Measurements from ENCODE around the gene ZBTB44. TPM values are rescaled to one million over a fixed set of nuclear protein-coding genes. Genes with fewer than 3 reads are reported as not detected.
"Not testable (repeated sequence)": the region's sequence is repeated elsewhere in the genome, so short reads cannot be mapped to it uniquely, and the experiment has no call there.

The ZBTB44 gene
- total RNA-seq, 1 experiment from 2014 or later = 21.1 TPM

DNA sequence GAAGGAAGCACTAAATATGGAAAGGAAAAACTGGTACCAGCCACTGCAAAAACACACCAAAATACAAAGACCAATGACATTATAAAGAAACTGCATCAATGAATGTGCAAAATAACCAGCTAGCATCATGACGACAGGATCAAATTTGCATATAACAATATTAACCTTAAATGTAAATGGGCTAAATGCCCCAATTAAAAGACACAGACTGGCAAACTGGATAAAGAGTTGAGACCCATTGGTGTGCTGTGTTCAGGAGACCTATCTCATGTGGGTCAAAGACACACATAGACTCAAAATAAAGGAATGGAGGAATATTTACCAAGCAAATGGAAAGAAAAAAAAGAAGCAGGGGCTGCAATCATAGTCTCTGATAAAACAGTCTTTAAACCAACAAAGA is 63.0 kb downstream of the ZBTB44 start:
- not testable (repeated sequence) for DNase-seq (ENCODE audit: extremely low read depth, low read depth)

DNA sequence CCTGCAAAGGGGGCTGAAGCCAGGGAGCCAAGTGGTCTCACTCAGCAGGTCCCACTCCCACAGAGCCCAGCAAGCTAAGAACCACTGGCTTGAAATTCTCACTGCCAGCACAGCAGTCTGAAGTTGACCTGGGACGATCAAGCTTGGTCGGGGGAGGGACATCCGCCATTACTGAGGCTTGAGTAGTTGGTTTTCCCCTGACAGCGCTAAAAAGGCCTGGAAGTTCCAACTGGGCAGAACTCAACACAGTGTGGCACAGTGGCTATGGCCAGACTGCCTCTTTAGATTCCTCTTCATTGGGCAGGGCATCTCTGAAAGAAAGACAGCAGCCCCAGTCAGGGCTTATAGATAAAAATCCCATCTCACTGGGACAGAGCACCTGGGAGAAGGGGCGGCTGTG is 64.8 kb downstream of the ZBTB44 start:
- DNase-seq (ENCODE audit: extremely low read depth, low read depth) = not testable (repeated sequence)

DNA sequence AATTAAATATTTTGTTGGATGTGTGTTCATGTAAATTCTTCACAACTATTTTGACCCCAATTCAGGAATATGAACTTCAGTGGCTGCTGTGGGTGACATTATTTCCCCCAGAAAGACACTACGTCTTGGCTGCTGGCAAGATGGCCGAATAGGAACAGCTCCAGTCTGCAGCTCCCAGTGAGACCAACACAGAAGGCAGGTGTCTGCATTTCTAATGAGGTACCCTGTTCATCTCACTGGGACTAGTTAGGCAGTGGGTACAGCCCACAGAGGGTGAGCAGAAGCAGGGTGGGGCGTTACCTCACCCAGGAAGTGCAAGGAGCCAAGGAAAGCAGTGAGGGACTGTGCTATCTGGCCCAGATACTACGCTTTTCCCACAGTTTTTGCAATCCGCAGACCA is 65.3 kb downstream of the ZBTB44 start:
- DNase-seq (ENCODE audit: extremely low read depth, low read depth) = no peak

DNA sequence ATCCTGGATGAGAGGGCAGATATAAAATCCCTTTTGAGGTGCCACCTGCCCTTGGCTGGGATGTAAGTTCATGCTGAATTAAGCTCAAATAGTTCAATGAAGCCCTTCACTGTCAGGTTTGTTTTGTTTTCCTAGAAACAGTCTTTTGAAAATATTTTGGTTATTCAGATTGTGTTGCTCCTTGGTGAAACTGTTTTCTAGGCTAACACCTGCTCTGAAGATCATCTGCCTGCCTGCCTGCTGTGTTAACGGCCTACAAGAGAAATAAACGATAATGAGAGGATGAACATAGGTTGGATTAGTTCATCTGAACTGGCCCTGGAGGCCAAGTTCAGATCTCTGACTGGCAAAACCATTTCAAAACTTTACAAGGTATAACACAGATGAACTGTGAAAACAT is 67.4 kb downstream of the ZBTB44 start:
- no peak for DNase-seq (ENCODE audit: extremely low read depth, low read depth)

DNA sequence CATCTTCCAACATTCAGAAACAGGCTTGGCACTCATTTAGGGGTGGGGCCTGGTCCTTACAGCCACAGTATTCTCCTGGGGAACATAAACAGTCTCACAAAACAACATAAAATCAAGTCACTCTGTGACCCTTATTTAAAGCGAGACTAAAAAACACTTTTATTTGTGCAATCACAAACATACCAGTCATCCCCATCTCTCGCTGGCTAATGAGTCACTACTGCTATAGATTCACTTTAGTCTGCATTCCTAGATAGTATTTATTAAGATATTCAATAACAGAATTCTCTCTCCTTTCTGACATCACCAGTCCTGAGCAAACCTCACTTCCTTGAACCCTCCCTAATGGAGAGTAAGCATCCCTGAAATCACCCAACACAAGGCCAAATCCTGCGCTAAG is 68.0 kb downstream of the ZBTB44 start:
- DNase-seq (ENCODE audit: extremely low read depth, low read depth) = no peak

DNA sequence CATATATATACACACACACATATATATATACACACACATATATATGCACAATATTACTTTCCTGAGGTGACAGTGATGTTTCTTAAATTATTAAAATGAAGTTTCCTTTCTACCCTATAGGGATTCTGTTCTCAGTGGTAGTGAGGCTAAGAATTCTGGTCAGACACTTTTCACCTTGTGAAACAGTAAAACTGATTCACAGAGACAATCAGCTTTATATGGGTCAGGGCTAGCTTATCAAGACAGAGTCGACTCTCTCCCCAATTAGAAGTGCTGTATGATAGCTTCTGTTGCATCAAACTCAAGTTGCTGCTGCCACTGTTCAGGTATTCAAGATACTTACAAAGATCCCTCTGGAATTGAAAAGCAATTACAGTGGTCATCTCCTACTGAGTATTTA is 68.4 kb downstream of the ZBTB44 start:
- no peak for DNase-seq (ENCODE audit: extremely low read depth, low read depth)

DNA sequence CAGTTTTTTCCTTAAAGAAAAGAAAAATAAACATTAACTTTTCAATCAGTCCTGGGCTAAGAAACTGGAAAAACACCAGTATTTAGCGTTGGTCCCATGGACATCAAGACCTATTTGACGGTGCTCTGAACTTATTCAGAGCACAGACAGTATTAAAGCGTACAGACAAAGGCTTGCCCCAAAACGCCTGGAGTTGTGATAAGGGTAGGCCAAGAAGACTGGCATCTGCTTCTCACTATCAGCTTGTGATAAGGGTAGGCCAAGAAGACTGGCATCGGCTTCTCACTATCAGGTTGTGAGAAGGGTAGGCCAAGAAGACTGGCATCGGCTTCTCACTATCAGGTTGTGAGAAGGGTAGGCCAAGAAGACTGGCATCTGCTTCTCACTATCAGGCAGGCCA is 69.3 kb downstream of the ZBTB44 start:
- DNase-seq (ENCODE audit: extremely low read depth, low read depth) = not testable (repeated sequence)

DNA sequence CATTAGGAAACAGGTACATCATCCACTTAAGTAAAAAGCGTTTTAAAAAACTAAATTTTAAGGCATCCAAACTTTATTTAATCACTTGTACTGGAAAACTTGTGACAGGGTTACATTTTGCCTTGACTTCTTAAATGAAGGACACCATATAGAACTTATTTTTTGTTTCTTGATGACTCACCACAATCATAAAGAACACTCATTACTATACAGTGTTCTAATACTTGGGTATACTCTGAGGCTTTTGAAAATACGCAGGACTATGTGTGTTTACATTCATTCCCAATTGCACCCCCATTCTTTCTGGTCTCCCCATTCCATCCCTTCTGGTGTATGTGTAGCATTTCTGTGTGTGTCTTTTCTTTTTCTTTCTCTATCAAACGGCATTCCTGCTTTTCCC is 69.9 kb downstream of the ZBTB44 start:
- DNase-seq (ENCODE audit: extremely low read depth, low read depth) = no peak

DNA sequence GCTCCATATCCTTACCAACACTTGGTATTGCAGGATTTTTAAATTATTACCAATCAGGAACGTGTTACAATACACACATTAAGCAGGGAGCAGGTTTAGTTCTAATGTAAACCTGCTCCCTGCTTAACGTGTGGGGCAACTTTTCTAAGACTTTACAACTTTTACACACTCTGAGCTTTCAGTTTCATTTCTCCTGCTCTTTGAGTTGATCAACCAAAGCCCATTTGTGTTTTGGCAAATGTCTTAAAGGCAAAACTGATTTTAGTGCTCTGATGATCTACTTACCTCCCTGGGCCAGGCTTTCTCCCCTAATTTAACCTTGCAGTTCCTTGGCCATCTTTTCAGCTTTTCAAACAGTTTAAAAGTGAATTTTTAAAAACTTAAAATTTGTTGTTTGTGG is 70.9 kb downstream of the ZBTB44 start:
- DNase-seq (ENCODE audit: extremely low read depth, low read depth) = no peak

DNA sequence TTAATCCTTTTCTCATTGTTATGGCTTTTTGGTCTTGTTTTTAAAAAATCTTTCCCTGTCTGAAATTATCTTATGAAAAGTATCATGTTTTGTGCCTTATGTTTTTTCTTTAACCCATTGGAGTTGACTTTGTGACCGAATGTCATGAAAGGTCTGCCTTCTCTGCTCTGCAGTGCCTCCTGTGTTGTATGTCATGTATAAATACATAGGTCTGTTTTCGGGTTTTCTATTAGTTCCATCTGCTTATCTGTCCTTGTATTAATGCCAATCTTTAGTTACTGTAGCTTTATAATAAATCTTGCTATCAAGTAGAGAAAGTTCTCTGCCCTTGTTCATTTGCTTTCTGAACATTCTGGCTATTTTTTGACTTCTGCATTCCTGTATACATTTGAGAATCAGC is 73.0 kb downstream of the ZBTB44 start:
- DNase-seq (ENCODE audit: extremely low read depth, low read depth) = no peak

DNA sequence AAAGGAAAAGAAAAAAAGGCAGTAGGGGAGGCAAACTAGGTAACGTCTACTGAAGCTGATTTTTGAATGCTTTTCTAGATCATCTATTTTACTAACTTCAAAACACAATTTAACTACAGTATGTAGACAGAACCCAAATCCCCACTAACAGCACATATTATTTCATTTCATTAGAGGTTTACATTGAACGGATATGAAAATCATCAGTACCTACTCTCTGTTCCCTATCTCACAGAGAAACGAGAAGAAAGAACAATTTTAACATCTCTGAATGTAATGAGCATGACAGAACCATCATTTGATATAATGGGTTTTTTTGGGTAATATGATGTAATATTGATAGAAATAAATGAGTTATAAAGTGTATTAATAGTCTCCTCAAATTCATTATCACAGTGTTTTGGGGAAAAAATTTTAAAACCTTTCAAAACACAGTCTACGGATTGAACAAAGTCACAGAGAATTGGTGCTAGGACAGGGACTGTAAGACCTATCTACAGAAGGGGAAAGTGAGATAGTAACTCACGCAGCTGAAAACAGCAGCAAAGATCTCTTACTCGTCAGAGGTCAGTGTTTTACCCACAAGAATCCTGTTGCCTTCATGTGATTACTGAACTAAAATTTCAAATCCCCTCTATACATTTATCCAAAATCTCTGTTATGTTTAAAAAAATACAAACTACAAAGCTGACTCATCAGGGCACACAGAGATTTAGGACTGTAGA is 77.3 kb downstream of the ZBTB44 start:
- no peak for DNase-seq (ENCODE audit: extremely low read depth, low read depth)

DNA sequence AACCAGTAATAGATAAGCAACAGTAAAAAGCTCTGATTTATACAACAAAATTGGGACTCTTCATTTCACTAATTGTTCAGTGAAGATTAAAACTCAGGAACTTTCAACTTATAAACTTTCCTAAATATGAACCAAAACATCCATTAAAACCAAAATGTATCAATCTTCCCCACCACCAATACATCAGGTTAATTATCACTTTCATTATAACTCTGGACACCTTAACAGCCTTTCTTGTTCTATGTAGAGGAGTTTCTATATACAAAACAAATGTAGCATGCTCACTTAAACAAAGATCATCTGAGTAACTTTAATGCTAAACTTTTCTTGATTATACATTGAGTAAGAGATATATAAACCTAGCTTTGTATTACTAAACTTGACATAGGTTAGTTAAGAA is 80.4 kb downstream of the ZBTB44 start:
- DNase-seq (ENCODE audit: extremely low read depth, low read depth) = no peak

DNA sequence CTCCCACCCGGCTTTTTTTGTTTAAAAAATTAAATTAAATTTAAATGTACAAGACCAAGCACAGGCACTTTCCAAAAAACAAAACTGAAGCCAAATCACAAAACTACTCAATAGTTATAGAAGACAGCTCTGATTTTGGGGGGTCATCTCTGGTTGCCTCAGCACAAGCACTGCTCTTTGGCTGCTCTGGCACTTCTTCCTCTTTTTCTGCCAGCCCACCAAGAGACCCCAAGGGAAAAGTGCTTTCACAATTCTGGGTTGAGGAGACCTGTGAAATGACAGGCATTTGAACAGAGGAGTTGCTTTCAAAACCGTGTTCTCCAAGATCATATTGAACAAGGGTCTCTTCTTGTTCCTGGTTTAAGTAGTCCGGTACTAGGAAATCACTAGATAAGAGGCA is 80.8 kb downstream of the ZBTB44 start:
- not testable (repeated sequence) for DNase-seq (ENCODE audit: extremely low read depth, low read depth)

DNA sequence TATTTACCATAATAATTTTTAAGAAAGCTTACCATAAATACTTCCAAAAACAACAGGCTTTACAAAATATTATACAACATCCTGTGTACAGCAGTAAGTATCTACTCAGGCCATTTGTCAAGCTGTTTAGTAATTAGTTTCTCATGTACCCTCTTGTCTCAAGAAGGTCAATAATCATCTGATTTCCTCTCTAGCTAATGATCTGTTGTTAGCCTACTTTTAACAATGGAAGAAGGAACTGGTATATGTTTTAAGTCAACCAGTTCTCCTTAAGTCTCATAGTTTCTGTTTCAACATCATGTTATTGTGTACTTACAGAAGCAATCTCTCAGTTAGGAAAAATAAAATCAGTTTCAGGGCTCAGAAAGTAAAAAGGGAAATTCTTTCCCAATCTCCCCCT is 81.2 kb downstream of the ZBTB44 start:
- DNase-seq (ENCODE audit: extremely low read depth, low read depth) = not testable (repeated sequence)

DNA sequence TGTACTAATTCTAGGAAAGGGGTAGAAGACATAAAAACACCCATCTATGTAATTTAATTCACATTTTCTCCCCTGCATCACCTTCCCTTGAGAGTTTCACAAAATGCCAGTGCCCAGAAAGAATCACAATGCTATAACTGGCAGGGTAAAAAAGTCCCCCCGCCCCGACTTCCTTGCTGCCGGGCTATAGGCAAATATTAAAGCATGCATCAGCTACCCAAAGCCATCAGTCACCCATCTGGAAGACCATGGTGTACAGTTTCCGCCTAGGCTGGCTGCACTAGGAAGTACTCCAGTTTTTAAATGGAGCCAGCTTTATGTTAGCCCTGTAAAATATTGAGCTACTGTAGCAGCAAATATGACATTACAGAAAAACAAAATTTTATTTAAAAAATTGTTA is 87.3 kb downstream of the ZBTB44 start:
- no peak for DNase-seq (ENCODE audit: extremely low read depth, low read depth)

DNA sequence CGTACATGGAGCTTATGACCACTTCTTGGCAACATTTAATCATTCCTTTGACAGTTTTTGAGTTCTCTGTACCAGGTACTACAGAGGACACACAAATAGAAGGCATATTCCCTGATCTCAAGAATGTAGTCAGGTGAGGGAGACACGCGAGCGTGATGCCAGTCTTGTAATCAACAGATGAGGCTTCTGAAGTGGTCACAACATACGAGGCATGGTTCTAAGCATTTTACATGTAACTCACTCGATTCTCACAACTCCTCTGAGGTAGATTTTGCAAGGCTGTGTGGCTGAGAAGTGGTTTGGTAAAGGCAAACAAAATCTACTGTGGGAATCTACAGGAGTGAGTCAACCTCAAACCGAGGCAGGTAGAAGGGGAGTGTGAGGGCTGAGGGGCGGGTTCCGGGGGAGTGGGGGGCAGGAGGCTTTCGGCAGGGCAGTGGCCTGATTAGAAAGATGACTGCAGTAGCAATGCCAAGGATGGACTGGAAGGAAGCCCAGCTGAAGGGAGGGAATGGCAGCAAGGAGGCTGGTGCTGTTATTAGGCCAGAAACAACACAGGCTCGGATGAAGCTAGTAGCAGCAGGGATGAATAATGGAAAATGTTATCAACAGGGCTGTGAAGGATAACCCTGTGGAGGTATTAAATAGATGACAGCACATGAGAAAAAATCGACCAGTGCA is 91.3 kb downstream of the ZBTB44 start:
- no peak for DNase-seq (ENCODE audit: extremely low read depth, low read depth)

DNA sequence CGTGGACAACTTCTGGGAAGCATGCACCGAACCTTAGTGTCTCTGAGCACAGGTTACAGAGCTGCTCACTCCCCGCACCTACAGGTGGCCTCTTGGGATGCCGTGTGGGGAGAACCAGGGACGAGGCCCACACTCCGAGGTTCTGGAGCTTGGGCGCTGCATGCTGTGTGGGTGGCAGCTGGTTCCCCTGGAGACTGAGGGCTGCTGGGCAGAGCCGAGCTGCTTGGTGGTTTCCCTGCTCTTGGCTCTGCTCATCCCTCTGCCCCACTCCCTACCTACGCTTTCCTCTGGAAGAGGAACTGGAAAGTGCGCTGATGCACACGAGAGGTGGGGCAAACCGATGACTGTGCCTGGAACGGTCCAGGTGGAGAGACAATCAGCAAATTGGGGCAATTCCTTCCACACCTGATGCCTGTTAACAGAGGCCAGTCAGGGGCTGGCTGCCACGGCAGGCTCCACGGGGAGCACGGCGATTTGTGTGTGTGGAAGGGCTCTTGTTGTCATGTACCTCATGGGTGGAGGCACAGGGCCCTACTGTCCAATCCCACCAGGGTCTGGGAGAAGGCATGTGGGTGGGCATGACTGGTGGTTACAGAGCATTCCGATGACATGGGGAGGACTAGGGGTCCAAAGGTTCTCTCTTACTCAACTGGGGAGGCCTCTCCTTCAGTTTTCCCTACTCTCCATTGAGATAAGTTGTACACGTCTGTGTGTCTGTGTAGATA is 94.2 kb downstream of the ZBTB44 start:
- DNase-seq (ENCODE audit: extremely low read depth, low read depth) = no peak

DNA sequence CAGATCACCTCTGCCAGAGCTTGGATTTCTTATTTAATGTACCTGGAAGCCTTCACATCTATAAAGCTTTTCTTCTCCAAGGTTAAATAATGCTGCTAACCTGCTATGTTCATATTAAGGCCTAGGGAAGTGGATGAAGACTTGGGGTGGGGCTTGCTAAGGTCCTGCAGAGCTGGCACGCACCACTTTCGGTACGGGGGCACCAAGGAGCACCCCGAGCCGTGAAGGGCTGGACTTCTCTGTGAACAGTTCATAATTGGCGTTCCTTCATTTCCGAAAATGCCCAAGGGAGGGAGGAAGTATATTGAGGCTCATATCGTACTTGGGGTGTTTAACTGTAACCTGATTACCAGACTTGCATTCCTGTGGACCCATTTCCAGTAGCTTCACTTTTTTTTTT is 95.6 kb downstream of the ZBTB44 start:
- DNase-seq (ENCODE audit: extremely low read depth, low read depth) = no peak

DNA sequence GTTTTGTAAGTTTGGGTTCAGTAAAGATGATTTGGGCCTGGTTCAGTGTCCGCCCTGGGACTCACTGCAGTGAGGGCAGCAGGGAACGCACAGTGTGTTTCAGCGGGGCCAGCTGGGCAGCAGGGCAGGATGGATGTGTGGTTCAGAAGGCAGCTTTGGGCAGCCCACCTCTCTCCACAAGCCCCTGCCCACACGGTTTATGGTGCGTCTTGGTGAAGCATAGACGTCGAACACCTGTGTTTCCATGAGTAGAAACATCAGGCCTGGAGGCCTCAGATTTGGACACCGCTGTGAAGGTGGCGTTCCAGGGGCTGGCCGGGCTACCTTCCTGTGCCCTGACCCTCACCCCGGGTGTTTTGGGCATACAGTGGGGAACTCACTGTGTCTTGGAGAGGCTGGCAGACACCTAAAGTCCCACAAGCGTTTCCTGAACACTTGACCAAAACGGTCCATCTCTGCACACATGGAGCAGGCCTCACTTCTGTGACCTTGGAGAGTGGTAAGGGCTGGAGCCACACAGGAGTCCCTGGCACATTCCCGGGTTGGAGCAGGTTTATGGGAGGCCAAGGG is 96.1 kb downstream of the ZBTB44 start:
- no peak for DNase-seq (ENCODE audit: extremely low read depth, low read depth)

DNA sequence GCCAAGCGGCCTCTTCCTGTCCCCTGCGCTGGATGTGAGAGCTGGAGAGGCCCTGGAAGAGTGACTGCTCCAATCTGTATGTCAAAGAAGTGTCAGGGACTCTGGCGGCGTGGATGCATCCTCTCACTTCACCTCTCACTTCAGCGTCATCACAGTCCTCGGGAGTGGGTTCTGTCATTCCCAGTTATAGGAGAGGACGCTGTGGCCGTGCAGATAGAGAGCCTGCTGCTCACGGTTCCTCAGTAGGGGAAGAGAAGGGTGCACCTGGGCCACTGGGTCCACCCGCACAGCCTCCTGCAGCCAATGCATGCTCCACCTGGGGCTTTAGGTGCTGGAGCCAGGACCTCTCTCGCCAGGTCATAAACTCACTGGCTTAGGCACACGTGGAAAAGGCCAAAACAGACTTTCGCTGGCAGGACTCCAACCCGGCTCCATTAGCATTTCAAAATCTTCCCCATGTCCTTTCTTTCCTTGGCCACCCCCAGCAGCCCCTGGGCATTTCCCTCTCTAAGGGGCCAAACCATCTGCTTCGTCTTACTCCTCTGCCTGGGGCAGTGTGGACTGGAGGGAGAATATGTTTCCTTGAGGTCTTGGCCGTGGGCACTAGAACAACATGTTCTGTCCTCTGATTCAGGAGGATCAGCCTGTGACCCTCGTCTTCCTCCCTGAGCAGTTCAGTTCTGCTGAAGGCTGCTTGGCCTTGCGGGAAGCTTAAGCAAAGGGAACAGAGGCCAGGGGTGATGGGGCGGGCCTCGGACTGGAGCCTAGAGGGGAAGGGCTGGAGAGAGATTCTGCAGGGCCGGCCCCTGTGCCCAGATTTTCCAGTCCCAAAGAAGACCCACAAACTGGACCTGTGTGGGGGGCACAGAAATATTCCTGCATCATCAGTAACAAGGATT is 97.3 kb downstream of the ZBTB44 start:
- DNase-seq (ENCODE audit: extremely low read depth, low read depth) = no peak
